Adrenal gland (tissue), 12 donors: Measurements from ENCODE around the gene S100A11. TPM values are rescaled to one million over a fixed set of nuclear protein-coding genes. Genes with fewer than 3 reads are reported as not detected.

Experiments used
- DNase-seq, 7 donors: peaks; one replicate each; pipeline ENCODE4 v3.0.0-alpha.2; 2019 to 2020
- H3K27ac ChIP-seq, 5 donors: fragments of 200-600 bp; sonication (generic) in 4 of 5; 1 replicate in 3 of 5; 2 replicates in 2 of 5; pipeline versions ENCODE4 v1.5.1 to v1.8.0; 2016 to 2020; ENCODE audit warnings: mild to moderate bottlenecking in 1 of 5
- H3K27me3 ChIP-seq: fragments of 200-600 bp; 2 replicates; pipeline ENCODE4 v1.8.0; 2021
- H3K36me3 ChIP-seq, 2 donors: fragments of 200-600 bp; replicated peaks in 1 of 2; 1 replicate in 1 of 2; 2 replicates in 1 of 2; pipeline versions ENCODE4 v1.5.1 to v1.8.0; 2018 to 2022
- H3K4me1 ChIP-seq, 2 donors: fragments of 200-600 bp; replicated peaks in 1 of 2; 1 replicate in 1 of 2; 2 replicates in 1 of 2; pipeline versions ENCODE4 v1.5.1 to v1.8.0; 2018 to 2021
- H3K4me3 ChIP-seq, 4 donors: fragments of 200-600 bp; sonication (generic) in 3 of 4; one replicate each; pipeline ENCODE4 v1.5.1; 2016 to 2018
- H3K9me3 ChIP-seq, 3 donors: fragments of 200-600 bp; sonication (generic) in 1 of 3; replicated peaks in 1 of 3; 1 replicate in 2 of 3; 2 replicates in 1 of 3; pipeline versions ENCODE4 v1.5.1 to v1.8.0; 2016 to 2021
- POLR2A ChIP-seq, 2 donors: fragments of 450-650 bp; IDR thresholded peaks; one replicate each; pipeline ENCODE4 v1.6.1; 2017; ENCODE audit warnings: antibody characterized with exemption in 2 of 2, mild to moderate bottlenecking in 2 of 2, moderate library complexity in 1 of 2
- WGBS, 4 donors: extraction: QIAGEN DNeasy Blood & Tissue Kit in 2 of 4; methylation state at CpG; one replicate each; pipeline versions ENCODE4 v1.1.5 to v1.1.7; 2013 to 2017; 5-methylcytosine and 5-hydroxymethylcytosine counted together
- intact Hi-C, 2 donors: fragments of 100-400 bp; cut with DNase I; formaldehyde crosslinking; loops; one replicate each; pipeline versions ENCODE4 v1.14.1 to v1.15.0; 2022 to 2023
- polyA plus RNA-seq, 3 donors: library from polyadenylated mRNA; stranded (reverse); fragments of 200-250 nt in 2 of 3; fragments of 350-450 nt in 1 of 3; fragmentation: Illumina TruSeq in 1 of 3; extraction: RNeasy Lipid Tissue Mini Kit (QIAGEN cat#74804) in 1 of 3; gene quantifications; one replicate each; pipeline ENCODE4 v1.2.3, GENCODE V29; 2013 to 2014
- total RNA-seq, 9 donors: library from RNA; depleted of rRNA in 4 of 9; stranded (reverse); fragments of >200 nt in 4 of 9; fragments of 120-200 nt in 1 of 9; fragmentation: NEBNext Ultra II Directional in 1 of 9; extraction: Animal tissue kit (Norgen Biotek cat#: 25700) in 1 of 9; gene quantifications; one replicate each; pipeline versions ENCODE4 v1.1.0 to v1.2.4, GENCODE V29; 2013 to 2023
- TF ChIP-seq, protein P1 (sequence below), 6 experiments: fragments of 450-650 bp in 4 of 6; fragments of 200-600 bp in 2 of 6; sonication (generic) in 1 of 6; IDR thresholded peaks; 1 replicate in 5 of 6; 2 replicates in 1 of 6; pipeline versions ENCODE4 v1.5.1 to v1.8.0; 2016 to 2021; ENCODE audit warnings: antibody characterized with exemption in 6 of 6, mild to moderate bottlenecking in 2 of 6, moderate library complexity in 1 of 6
- donor health status: healthy with polysubstance abuse.
- donor health status: Bipolar disorder and iron deficiency.
- donor health status: DM: yes; HTN: yes; CAD: no.
- donor health status: DM: no; HTN: no; CAD: no.
- donor health status: DM: no; HTN: no; CAD: no.
- donor health status: DM: yes; HTN: yes; CAD: no.

The S100A11 gene
- total and polyA plus RNA-seq, 12 donors, result 66.8 to 1,160 (median 156) TPM

DNA sequence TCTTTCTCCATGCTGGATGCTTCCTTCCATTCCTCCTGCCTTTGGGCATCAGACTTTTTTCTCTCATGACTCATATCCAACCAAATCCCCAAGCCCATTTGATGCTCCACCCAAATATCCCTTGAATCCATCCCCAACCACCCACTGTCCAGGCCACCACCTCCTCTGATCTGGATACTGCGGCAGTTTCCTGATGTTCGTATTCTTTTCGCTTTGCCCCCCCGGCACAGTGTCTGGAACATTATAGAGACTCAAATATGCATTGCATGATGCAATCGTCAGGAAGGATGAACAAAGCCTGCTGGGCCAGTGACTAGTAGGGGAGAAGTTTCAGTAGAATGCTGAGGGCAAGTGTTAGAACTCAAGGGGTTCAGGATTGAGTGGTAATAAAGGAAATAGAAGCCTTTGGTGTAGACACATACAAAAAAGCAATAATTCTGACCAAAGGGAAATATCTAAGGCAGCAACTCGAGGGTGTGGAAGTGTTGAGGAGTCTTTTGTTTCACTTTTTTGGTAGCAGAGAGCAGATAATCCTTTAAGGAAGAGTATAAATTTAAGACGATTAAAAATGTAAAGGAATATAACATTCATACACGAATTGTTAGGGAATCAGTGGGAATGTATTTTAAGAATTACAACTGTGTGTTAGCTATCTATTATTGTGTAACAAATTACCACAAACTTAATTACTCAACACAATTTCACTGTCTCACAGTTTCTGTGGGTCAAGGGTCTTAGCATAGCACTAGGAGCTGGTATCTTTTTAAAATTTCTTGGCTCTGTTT, 7.5 kb downstream of the S100A11 start:
- DNase-seq, result no peak
- peaks cover under 1 to 9% of the 10 kb centered on the region in 2 donors for H3K4me1 ChIP-seq

DNA sequence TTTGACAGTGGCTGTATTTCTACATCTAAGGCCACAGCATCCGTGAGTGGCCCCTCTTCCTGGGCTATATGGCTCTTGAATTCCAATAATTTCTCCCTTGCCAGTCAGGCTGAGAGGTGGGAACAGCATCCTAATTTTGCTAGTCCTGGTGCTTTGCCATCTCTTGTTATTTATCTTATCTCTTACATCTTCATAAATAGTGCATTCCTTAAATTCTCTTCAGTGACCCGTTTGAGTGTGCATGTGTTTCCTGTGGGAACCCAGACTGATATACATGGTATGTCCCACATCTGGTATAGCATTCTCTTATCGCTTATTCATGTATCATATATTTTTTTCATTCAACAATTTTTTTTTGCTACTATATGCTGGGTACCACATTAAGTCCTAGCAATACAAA, 9.9 kb downstream of the S100A11 start:
- Histone ChIP-seq H3K4me3 (no peak overlapping the region), H3K9me3 (no peaks in the 10 kb centered on the region), H3K27ac (no peak overlapping the region), H3K4me1 (no peaks in the 10 kb centered on the region), H3K27me3 (no peaks in the 10 kb centered on the region), H3K36me3 (peaks cover 0 to 6% of the 10 kb centered on the region in 2 donors)
- TF ChIP-seq, protein P1, sequence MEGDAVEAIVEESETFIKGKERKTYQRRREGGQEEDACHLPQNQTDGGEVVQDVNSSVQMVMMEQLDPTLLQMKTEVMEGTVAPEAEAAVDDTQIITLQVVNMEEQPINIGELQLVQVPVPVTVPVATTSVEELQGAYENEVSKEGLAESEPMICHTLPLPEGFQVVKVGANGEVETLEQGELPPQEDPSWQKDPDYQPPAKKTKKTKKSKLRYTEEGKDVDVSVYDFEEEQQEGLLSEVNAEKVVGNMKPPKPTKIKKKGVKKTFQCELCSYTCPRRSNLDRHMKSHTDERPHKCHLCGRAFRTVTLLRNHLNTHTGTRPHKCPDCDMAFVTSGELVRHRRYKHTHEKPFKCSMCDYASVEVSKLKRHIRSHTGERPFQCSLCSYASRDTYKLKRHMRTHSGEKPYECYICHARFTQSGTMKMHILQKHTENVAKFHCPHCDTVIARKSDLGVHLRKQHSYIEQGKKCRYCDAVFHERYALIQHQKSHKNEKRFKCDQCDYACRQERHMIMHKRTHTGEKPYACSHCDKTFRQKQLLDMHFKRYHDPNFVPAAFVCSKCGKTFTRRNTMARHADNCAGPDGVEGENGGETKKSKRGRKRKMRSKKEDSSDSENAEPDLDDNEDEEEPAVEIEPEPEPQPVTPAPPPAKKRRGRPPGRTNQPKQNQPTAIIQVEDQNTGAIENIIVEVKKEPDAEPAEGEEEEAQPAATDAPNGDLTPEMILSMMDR (IDR thresholded peaks at IDR 0.05), result no peak
- TF ChIP-seq POLR2A (IDR thresholded peaks at IDR 0.05), result no peak
- WGBS, 4 donors, result 45 to 54% (median 47%) methylated on average over 3 of the region's 3 CpGs
- intact Hi-C loops, result no loop called here
- DNase-seq, result no peak

More for the DNA sequence above, 7.5 kb downstream of the S100A11 start:
- WGBS, 4 donors, result 79 to 87% (median 83%) methylated on average over 8 of the region's 8 CpGs
- Histone ChIP-seq H3K36me3 (peaks cover 0 to 26% of the 10 kb centered on the region in 2 donors), H3K4me3 (no peak overlapping the region), H3K27me3 (no peaks in the 10 kb centered on the region), H3K27ac (no peak overlapping the region), H3K9me3 (no peaks in the 10 kb centered on the region)
- intact Hi-C loops, result no loop called here
- TF ChIP-seq POLR2A (IDR thresholded peaks at IDR 0.05), result no peak
- TF ChIP-seq, protein P1 (IDR thresholded peaks at IDR 0.05), result no peak

- DNase-seq, result no peak
- TF ChIP-seq, protein P1 (IDR thresholded peaks at IDR 0.05), result no peak
- TF ChIP-seq POLR2A (IDR thresholded peaks at IDR 0.05), result no peak
- Histone ChIP-seq H3K27ac (no peak overlapping the region), H3K4me3 (no peak overlapping the region), H3K4me1 (no peaks in the 10 kb centered on the region), H3K36me3 (no peaks in the 10 kb centered on the region), H3K27me3 (no peaks in the 10 kb centered on the region), H3K9me3 (no peaks in the 10 kb centered on the region)
- intact Hi-C loops, result no loop called here
- WGBS, 4 donors, result 76 to 85% (median 81%) methylated on average over 4 of the region's 4 CpGs
Measured at GRCh38 chr1:152024223-152024622, 12.6 kb downstream of the S100A11 start.

DNA sequence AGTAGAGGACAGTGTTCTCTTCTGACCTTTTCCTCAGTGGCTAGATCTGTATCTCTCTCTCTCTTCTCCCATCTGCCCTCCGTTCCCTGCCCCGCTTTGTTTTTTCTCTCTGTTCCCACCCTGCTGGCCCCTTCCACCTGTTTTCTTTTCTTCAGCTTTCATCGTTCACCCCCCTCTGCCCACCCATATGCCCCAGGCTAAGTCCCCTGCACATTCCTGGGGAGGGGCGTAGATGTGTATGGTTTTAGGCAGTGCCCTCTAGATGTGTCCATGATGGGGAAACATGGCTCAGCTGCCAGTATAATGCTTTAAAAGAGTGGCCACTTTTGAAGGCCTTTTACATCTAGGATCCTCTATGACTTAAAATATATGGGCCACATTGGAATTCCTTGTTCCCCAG, 13.6 kb downstream of the S100A11 start:
- Histone ChIP-seq H3K4me3 (no peak overlapping the region), H3K9me3 (no peaks in the 10 kb centered on the region), H3K27me3 (no peaks in the 10 kb centered on the region), H3K36me3 (no peaks in the 10 kb centered on the region), H3K27ac (no peak overlapping the region), H3K4me1 (no peaks in the 10 kb centered on the region)
- no peak for DNase-seq
- WGBS, 4 donors, result 81 to 95% (median 87%) methylated on average over 4 of the region's 4 CpGs
- intact Hi-C loops, result no loop called here
- TF ChIP-seq POLR2A (IDR thresholded peaks at IDR 0.05), result no peak
- TF ChIP-seq, protein P1 (IDR thresholded peaks at IDR 0.05), result no peak
